GM21717 (cell line): ENCODE measurements around the gene ADAMTS17.

ENCODE experiments used
- ATAC-seq: cut with Tn5 transposase; IDR thresholded peaks from one replicate; pipeline ENCODE4 v1.9.1; 2021; ENCODE audit warnings: mild to moderate bottlenecking, moderate library complexity; ENCODE audit not compliant: unreplicated experiment

The ADAMTS17 gene

DNA sequence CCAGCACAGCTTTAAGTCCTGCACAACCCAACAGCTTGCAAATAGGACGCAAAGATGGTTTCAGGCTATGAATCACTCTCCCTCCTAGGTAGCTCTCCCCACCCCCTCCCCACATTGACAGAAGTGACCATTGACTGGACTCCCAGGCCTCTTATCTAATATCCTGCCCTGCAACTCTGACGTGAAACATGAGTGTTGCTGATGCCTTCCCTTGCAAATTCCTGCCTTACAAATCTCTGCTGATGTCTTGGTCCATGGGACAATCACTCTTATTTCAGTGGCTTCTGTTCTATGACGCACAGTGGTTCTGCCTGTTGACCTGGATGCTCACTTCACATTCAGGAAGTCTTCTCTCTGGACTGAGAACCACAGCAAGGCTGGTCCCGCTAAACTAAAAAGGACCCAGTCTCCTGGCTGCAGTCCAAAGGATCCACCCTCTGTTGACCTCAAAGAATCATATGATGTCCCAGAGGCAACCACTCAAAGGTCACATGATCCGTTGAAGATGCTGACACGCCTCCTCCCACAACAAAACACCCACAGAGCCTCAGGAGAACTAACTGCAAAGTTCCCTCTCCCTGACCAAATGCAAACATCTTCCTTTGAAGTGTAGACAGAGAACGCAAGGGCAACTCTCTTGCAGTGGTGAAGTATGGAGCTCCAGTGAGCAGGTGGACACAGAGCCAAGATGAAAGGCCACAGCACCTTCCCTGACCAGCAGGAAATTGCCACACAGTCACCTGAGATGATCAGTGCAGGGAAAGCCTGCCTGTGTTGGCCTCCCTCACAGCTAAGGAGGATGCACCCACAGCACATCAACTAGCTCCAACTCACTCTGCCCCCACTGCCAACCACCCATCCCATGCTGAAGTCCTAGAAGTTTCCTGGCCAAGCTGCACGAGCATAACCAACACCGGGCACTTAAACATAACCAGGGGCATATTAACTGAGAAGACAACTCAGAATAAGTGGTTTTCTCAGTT lies 112.3 kb downstream of the ADAMTS17 start:
- ATAC-seq, result no peak

DNA sequence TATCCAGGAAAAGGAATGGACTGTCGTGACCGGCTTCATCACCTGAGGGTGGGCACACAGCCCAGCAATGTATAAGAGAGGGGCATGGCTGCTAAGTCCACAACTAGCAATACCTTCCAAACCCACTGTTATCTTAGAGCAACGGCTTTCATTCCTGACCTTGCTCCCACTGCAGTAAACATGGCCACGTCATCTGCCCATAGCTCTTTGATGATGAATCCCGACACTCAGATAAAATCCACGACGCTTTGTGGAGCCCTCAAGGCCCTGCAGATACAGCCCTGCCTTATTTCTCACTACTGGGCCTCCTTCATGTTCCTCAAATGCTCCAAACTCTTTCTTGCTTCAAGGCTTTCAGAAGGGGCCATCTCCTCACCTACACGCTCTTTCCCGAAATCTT lies 114.0 kb downstream of the ADAMTS17 start:
- ATAC-seq, result no peak

DNA sequence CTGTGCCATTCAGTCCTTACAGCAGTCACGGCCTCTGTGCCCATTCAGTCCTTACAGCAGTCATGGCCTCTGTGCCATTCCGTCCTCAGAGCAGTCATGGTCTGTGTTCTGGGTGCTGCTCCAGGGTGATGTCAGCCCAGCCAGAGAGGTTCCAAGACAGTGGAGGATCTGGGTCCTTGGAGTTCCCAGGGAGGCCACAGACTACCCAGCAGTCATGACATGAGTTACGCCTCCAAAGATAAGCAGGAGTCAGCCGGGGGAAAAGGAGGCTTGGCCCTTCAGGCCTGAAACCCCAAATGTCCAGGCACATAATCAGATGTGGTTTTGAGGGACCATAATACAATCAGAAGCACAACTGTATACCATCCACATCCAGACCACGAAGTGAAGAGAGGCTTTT lies 115.7 kb downstream of the ADAMTS17 start:
- no peak for ATAC-seq

DNA sequence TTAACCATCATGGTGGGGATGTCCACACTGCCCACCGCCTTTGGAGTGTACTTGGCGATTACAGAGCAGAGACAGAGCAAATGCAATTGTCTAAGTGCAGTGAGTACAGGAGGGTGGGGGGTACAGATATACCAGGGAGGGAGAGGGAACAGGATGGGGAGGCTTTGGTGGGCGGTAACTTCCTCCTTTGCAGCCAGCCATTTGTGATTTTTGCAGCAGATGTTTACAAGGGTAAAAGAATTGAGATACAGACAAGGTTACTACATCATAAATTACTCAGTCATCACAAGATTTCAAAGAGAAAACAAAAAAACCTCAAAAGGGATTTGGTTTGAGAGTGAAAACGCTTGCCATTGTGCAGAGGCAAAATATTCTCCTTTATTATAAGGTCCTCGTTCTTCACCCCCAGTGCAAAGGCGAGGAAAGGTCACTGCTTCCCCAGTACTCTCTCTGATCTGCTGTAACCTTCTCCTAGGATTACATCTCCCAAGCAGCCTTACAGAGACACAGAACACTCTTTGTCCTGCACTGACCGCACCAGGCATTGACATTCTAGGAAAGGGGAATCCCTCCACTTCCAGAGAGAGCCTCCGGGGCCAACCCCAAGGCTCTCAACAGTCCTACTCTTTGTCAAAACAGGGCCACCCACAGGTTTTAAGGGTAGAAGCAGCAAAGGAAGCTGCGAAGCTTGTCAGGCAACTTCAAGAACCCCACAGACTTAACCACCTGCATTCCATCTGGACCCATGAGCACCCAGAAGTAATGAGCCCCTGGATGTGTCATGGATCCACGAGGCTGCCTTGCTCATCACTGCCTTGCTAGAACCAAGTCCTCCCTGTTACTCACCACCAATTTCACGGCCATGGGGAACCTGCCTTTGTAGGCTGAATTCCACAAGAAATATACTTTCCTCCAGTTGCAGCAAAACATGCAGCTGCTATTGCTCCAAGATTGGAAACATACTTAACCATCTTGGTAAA lies 117.3 kb downstream of the ADAMTS17 start:
- no peak for ATAC-seq

DNA sequence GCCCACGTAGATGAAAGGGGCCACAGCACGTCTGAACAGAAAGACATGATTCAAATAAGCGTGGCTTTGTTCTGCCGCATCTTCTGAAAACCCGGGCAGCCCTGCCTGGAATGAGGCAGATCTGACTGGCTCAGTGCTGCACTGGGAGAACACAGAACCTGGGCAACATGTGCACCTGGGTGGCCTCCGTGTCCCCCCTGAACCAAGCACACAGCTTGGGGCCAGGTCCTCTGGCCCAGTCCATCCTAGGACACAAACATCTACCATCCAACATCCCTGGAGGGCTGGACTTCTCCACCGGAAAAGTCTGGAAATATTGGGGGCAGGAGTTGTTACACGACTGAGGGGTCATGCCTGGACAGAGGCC lies 119.4 kb downstream of the ADAMTS17 start:
- no peak for ATAC-seq

DNA sequence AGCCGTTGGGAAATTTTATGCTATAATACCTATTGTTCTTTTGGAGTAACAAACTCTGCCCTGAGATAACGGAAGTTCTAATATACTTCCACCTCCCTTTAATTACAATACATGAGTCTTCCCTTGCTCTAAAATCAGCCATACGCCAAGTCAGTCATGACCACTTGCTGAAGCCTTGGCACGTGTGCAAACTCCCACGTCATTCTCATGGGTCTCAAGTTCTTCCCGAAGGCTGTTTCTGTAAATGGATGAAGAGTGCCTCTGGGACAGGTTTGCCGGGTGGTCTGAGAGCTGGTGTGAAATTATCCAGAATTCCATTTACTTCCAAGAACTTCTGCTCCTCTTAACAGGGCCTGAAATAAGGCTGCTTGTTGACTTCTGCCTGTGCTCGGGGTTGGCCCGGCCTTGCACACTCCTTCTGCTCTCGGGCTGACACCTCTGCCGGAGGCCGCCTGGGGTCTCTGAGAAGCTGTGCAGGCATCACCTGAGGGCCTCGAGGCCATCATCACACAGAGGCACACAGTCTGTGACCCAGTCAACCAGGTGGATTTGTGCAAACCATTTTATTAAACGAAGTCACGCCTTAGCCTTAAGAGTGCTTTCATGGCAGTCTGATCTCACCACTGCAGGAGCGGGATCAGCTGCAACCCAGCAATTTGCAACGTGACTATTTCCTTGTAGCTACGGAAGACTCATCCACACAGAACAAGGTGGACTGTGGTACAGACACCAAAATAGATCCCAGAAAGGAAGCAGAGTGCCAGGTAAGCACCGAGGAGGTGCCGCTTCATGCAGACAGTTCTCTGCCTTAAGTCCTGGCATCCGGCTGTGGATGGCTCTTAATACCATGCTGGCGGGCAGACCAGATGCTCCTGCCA lies 120.1 kb downstream of the ADAMTS17 start:
- no peak for ATAC-seq

DNA sequence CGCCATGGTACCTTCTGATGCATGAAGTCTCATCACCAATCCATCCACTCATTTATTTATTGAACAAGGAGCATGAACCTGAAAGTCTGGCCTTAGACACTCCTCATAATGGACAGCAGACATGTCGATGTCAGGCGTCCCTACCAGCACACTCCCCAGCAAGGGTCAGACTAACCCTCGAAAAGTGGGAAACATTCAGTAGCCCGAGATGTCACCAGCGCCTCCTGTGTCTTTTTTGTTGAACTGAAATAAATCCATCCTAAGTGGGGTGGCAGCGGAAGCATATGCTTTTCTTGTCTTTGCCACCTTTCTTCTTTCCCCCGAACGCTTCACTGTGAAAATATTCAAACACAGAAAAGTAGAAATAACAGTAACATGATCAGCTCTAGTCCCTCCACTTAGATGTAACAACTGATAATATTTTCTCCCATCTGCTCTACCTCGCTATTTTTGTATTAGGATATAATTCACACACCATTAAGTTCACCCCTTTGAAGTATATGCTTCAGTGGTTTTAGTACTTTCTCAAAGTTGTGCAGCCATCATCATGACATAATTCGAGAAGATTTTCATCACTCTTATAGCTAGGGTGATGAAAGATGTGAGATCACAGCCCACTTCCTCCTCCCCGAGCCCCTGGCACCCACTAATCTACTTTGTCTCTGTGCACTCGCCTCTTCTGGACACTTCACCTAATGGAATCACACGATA lies 121.6 kb downstream of the ADAMTS17 start:
- no peak for ATAC-seq

DNA sequence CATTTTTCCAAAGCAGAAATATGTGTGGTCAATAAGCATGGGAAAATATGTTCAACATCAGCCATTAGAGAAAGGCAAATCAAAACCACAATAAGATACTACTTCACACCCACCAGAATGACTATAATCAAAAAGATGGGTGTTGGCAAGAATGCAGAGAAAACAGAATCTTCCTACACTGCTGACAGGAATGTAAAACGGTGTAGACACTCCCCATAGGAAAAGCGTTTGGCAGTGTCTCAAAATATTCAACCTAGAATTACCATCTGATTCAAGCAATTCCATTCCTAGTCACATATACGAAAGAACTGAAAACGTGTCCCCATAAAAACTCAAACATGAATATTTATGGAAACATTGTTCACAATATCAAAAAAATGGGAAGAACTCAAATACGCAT lies 123.3 kb downstream of the ADAMTS17 start:
- ATAC-seq, result no peak

DNA sequence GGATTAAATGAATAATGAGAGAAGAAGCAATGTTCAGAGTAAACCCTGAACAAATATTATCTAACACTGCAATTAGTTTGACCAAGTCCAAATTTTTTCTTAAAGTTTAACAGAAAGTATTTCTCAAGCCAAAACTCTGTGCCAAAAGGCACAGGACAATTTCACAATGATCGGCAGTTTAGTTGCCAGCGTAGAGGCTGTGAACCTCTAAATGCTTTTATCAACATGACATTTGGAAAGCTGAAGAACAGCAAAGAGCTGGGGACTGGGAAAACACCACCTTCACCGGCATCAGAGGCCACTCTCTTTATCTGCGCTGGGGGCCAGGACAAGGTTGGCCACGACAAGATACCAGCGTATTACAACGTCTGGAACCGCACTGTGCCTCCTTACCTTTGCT lies 125.6 kb downstream of the ADAMTS17 start:
- ATAC-seq, result no peak

DNA sequence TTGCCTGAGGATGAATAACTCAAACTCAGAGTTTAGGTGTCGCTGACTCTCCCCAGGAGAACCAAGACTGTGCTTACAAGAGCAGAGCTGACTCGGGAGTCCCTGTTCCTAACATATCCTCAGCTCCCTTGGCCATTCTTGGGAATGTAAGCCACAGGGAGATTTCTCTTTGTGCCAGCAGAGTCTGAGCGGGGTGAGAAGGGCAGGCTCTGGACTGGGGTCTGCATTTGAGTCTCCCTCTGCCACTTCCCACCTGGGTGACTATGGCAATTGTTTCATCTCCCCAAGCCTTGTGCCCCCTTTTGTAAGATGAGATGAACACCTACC lies 126.0 kb downstream of the ADAMTS17 start:
- no peak for ATAC-seq

DNA sequence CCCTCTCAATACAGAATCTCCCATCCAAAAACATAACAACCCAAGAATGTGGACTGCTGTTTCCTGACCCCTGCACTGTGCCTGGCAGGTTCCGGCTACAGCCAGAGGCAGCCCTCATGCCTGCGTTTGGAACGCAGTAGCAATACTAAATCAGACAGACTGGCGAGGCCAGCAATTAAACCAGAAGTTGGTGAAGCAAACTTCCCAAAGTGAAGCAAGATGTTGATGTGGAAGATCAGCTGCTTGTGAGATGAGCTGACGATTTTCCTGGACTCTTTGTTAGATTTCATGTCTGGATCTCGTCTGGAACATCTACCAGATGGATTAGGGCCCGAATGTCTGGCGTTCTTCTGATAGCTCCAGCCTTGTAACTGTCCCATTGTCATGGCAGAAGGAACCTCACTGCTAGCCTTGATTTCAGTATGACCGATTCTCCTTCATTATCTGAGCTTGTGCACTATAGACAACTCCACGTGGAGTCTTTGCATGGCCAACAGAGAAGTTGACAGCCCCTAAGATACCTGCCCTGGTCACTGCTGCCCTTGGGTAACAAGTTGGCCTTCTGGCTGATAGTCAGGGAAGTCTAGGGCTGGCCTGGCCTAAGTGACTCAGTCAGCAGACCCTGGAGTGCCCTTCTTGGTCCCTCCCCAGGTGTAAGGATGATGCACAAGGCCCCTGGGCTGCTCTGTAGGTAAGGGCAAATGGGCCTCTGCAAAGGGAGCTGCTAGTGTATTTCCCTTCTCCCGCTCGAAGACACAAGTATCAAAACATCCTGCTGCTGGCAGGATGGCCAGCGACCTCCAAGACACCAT lies 126.5 kb downstream of the ADAMTS17 start:
- ATAC-seq, result no peak

DNA sequence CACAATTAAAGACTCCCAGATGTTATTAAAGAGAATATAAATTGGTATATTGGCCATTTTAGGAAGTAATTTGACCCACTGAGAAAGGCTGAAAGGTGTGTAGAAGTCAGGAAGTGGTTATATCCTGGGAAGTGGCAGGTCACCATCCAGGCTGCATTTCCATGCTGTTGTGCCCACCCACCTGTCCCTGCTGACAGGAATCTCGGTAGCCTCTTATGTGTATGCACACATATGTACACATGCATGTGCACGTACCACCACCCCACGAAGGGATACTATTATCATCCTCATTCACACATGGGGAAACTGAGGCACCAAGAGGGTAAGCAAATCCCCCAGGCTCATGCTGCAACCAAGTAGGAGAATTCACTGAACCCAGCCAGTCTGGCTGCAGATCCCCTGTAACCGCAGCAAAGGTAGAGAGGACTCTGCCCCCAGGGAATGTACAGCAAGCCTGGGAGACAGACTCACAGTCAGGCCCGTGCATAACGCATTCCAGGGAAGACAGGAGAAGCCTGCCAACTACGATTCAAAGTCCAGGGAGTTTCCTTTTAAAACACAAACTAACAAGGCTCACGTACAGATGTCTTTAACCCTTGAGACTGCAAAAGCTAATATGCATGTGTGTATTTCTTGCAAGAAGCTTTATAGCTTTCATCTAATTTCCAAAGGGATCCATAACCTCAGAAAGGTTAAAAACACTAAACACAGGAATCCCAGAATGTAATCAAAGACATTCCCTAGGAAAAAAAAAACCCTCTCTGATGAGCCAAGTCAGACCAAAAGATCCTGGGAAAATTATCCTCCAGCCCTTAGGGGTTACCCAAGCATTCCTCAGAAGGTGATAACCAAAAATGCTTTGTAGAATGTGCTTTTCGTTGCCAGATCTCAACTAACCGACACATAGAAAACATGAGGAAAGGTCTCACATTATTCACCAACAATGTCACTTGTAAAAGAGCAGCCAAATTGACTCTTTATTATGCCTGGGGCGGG lies 129.6 kb downstream of the ADAMTS17 start:
- ATAC-seq, result no peak

DNA sequence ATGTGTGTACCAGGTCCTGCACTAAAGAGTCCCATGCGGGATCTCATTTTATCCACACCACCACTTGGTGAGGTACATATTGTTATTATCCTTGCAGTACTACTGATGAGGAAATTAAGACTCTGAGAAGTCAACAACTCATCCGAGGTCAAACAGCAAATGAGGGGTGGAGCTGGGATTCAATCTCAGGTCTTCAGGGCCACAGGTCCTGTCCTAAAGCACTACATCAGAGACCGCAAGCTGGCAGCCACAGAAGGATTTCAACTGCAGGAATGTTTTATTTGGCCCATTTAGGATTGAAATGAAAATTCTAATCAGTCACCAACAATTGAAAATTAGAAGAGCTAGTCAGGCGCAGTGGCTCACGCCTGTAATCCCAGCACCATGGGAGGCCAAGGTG lies 131.4 kb downstream of the ADAMTS17 start:
- ATAC-seq, result no peak

DNA sequence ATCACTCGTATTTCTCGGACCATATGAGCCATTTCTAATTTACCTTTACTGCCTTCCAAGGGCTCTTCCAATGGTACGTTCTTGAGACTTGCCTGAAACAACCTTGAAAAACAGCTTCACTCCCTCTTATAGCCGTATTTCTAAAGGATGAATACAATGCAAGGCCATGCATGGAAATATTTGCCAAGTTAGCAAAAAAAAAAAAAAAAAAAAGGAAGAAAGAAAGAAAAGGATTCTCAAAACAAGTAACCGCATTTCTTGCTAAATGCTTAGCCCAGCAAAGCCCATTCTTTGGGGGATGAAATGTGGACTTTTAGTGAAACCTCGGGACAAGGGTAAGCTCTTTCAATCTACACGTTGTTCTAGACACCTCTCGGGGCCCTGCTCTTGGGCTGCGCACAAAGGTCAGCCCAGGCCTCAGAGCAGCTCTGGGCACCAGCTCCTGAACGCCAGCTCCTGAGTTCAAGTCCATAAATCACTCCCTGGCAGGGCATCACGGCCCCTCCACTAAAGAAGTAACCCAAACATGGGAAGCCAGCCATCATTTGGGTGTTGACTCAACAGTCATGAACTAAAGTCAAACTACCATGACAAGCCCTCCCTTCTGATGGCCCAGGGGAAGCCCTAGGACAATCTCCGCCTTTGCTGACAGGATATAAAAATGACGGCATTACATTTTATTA lies 132.7 kb downstream of the ADAMTS17 start:
- no peak for ATAC-seq

DNA sequence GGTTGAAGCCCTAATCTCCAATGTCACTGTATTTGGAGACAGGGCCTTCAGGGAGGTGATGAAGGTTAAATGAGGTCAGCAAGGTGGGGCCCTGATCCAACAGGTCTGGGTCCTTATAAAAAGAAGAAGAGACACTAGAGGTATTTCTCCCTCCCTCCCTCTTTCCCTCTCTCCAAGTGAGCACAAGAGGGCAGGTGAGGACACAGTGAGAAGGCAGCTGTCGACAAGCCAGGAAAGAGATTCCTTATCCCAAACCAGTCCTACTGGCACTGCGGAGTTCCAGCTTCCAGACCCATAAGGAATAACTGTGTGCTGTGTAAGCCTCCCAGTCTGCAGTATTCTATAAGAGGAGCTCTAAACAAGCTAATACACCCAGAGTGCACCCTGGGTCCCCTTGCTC lies 134.7 kb downstream of the ADAMTS17 start:
- ATAC-seq, result no peak

DNA sequence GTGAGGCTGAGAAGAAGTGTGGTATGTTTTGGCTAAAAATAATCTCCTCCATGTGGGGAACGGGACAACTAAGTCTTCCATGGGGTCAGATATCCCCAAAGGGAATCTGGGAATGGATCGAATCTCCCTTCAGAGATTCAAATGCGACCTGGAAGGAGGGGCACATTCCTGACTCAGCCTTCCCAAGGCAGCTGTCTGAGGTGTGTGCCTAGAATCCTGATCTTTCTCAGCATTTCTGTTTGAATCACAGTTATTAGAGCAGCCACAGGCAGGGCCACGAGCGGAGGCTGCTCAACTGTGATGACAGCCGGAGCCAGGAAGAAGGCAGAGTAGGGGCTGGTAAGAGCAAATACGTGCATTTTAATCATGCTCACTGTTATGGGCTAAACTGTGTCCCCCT lies 135.1 kb downstream of the ADAMTS17 start:
- ATAC-seq, result no peak

DNA sequence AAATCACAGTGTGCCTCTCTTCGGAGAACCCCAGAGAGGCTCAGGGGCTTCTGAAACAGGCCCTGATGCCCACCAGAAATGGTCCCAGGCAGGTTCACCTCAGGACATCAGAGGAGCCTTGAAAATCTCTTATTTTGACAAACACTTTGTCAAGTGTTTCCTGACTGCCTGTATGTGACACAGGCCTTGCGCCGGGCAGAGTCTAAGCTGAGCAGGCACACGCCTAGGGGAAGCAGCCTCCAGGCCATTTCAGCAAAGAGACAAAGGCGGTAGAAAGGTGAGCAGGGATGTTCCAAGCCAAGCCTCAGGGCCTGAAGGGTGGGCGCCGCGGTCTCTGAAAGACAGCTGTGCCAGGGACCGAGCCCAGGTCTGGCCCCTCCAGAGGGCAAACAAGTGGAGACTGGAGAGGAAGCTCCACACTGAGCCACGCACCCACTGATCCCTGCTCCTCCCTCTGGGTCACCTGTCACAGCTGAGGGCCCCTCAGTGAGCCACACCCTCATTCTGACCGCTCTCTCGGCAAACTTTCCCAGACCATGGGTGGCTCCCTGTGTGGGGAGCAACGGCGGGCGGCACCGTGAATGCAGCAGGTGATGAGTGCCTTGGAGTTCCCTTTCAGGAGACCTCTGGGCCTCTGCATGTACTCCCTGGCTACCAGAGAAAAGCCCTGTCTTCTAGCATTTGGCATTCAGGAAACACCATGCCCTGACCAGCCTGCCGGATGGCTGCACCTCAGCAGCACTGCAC lies 136.1 kb downstream of the ADAMTS17 start:
- no peak for ATAC-seq
